Stimulated activated CD8-positive, alpha-beta memory T cell treated with anti-CD3 and anti-CD28 coated beads, Interleukin-12 subunit alpha, Interleukin-12 subunit beta, amount 100 ng/mL, for 4 hours (primary cell): Measurements from ENCODE around the gene TYW3.
"Not testable (repeated sequence)": the region's sequence is repeated elsewhere in the genome, so short reads cannot be mapped to it uniquely, and the experiment has no call there.

Source experiments
- DNase-seq: peaks from one replicate; pipeline ENCODE4 v3.0.0-alpha.2; 2020; ENCODE audit warnings: low read depth

The TYW3 gene

GRCh38 chr1:74731399-74732052 lies 1.4 kb upstream of the TYW3 start:
- DNase-seq: no peak

- DNase-seq: not testable (repeated sequence)
Observed at GRCh38 chr1:74732071-74732946, 643 bp upstream of the TYW3 start.

GRCh38 chr1:74733604-74734484 lies 892 bp downstream of the TYW3 start:
- no peak for DNase-seq

- DNase-seq: no peak
Observed at GRCh38 chr1:74737333-74737732, 4.4 kb downstream of the TYW3 start.

- DNase-seq: not testable (repeated sequence)
Observed at GRCh38 chr1:74740307-74740980, 7.5 kb downstream of the TYW3 start.

- not testable (repeated sequence) for DNase-seq
Observed at GRCh38 chr1:74745247-74745646, 12.3 kb downstream of the TYW3 start.

GRCh38 chr1:74748960-74749359 lies 16.0 kb downstream of the TYW3 start:
- DNase-seq: no peak

GRCh38 chr1:74753104-74753503 lies 20.2 kb downstream of the TYW3 start:
- no peak for DNase-seq

GRCh38 chr1:74755475-74755874 lies 22.5 kb downstream of the TYW3 start:
- no peak for DNase-seq

GRCh38 chr1:74756650-74757049 lies 23.7 kb downstream of the TYW3 start:
- DNase-seq: not testable (repeated sequence)

- DNase-seq: no peak
Observed at GRCh38 chr1:74763807-74764206, 30.9 kb downstream of the TYW3 start.

GRCh38 chr1:74766579-74766978 lies 33.6 kb downstream of the TYW3 start:
- no peak for DNase-seq

- DNase-seq: no peak
Observed at GRCh38 chr1:74767490-74767889, 34.5 kb downstream of the TYW3 start.

- no peak for DNase-seq
Observed at GRCh38 chr1:74771913-74772515, 39.1 kb downstream of the TYW3 start.

- DNase-seq: no peak
Observed at GRCh38 chr1:74772945-74773344, 40.0 kb downstream of the TYW3 start.

- DNase-seq: no peak
Observed at GRCh38 chr1:74773582-74773981, 40.6 kb downstream of the TYW3 start.

- DNase-seq: no peak
Observed at GRCh38 chr1:74775735-74776134, 42.8 kb downstream of the TYW3 start.

- DNase-seq: no peak
Observed at GRCh38 chr1:74777525-74777924, 44.6 kb downstream of the TYW3 start.

GRCh38 chr1:74779750-74780149 lies 46.8 kb downstream of the TYW3 start:
- no peak for DNase-seq

- no peak for DNase-seq
Observed at GRCh38 chr1:74780594-74780993, 47.6 kb downstream of the TYW3 start.

GRCh38 chr1:74785944-74786343 lies 53.0 kb downstream of the TYW3 start:
- no peak for DNase-seq
